ENCODE data around the gene GCN1.
A peak's percentile ranks its signal among the peaks of the same experiment; 100 is the strongest.

GCN1 gene

DNA sequence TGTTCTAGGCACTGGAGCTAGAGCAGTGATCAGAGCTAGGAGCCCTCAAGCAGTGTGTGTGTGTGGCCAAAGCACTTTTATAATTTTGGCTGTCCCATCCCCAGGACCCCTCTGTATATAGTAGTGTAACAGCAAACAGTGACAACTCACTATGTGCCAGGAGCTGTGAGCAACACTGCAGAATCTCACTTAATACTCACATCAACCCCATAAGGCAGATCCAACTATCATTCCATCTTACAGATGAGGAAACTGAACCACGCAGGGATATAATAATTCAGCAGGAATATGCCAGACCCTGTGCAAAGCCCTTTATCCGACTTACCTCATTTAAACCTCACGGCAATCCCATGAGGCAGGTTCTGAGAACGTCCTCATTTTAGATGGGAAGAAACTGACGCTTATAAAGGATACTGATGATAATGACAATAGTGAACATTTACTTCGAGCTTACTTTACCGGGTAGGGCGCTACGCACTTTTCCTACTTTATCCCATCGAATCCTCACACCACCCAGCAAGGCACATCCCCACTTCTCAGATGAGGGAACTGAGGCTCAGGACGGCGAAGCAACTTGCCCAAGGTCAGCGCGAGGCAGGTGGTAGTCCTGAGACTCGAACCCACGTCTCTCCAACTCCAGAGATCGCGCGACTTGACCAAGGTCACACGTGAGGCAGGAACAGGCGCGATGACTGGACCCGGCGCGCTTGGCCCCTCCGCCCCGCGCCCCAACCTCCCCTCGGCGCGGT lies 78.6 kb downstream of the GCN1 start:
- DNase-seq (ENCODE audit: low spot score), result peak; percentile 68

DNA sequence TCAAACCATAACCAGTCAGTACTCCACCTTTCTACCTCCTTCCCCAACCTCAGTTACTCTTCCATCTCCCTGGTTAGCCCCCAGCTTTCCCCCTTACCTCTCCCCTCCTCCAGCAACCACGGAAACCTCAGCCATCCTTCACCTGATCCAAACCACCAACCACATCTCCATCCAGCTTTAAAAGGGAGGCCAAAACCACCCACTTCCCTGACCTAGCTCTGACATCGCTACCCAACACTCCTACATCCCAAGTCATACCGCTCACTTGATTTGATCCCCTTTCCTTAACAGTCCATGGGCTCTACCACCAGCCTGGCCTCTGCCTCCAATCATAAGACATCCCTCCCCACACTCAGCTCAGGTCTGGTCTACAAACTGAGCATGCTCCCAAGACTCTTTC lies 79.4 kb downstream of the GCN1 start:
- DNase-seq (ENCODE audit: low spot score), result no peak

DNA sequence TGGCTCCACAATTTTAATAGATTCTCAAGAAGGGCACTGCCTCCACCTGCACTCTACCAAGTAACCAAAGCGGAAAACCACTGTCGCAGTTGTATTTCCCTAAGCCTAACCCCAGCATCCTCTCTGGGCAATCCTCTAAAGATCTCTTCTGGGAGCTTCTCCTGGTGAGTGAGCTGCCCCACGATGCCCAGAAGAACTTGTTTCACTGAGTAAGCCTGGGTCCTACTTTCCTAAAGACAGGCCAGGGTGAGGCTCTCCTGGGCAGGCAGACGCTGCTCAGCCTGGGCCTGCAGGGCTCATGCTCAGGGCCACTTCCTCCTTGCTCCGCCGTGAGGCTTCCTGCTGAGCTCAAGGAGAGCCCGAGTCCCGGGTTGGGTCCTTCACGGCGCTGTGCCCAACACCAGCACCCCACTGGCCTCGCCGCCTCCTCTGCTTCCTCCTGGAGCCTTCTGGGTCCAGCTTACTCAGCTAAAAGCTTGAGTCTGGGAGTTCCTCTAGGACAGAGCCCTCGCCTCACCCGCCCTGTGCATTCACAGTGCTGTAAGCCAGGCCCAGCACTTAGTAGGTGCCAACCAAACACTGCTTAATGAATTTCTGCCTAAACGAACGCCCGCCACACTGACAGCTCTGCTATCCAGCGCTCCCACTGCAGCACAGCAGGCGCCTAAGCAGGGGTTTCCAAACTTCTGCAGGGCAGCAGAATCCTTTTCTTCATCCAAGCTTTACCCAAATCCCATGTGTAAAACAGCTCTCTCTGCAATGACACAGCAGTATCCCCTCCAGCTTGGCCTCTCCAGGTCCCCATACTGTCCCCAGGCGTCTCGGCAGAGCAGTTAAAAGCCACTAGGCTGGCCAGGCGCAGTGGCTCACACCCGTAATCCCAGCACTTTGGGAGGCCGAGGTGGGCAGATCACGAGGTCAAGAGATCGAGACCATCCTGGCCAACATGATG lies 83.7 kb downstream of the GCN1 start:
- DNase-seq (ENCODE audit: low spot score), result no peak

DNA sequence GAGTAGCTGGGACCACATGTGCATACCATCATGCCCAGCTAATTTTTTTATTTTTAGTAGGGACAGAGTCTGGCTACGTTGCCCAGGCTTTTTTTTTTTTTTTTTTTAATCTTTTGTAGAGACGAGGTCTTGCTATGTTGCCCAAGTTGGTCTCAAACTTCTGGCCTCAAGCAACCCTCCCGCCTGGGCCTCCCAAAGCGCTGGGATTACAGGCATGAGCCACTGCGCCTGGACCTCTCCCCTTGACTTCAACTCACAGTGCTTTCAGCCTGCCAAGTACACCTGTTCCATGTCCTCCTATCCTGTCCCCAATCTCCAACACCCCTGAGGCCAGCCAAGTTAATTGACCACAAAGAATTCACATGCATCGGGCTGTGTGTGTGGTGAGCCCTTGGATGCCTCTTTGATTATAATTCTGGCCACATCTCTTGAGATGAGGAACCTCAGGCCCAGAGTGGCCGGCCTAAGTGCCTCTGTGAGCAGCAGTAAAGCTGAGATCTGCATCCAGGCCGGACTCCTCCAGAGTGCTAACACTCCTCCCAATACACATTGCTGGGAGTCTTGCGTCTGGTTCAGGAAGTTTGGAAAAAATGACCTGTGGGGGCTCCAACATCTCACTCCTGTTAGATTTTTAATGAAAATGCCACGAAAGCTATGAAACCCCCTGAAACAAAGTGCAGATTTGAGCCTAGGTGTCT lies 84.8 kb downstream of the GCN1 start:
- no peak for DNase-seq (ENCODE audit: low spot score)

DNA sequence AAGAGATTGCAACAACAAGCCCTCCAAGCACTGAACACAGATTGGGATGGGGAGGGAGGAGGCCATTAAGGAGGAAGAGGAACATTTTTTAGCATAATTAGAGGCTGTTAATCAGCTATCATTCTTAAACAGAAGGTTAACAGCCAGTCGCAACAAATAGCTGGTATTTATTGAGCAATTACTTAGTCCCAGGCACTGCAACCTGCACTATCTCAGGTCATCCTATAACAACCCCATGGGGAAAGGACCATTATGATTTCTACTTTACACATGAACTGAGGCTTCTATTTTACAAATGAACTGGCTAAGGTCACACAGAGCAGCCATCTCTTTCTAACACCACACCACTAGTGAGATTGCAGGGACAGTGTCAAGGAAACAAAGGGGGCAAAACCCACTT lies 88.4 kb downstream of the GCN1 start:
- DNase-seq (ENCODE audit: low spot score), result no peak

DNA sequence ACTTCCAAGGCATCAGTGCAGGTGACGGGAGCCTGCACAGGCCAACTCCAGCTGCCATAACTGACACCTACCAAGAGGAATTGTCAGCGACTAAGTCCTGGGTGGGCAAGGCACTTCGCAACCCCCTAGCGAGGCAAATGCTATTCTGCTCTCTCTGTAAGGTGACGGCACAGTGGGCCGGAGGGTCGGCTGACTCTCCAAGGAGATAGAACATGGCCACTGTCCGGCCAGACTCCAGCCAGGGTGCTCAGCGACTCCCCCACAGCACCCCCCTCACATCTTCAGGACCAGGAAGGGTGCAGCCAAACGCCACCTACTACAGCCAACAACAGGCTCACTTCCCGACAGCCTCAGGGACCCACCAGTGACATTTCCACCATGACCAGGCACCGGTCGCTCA lies 91.1 kb downstream of the GCN1 start:
- no peak for DNase-seq (ENCODE audit: low spot score)

DNA sequence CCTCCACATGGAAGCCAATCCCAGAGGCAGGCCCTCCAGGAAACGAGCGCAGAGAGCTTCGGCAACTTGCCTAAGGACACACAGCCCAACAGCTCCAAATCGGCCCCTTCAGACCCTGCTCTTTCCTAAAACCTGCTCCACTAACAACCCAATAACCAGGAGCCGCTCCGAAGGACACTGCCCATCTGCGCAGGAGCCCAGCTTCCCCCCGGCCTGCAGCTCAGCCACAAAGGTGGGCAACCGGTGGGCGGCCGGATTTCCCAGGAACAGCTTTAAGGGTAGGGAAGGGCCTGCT lies 91.5 kb downstream of the GCN1 start:
- DNase-seq (ENCODE audit: low spot score), result no peak

DNA sequence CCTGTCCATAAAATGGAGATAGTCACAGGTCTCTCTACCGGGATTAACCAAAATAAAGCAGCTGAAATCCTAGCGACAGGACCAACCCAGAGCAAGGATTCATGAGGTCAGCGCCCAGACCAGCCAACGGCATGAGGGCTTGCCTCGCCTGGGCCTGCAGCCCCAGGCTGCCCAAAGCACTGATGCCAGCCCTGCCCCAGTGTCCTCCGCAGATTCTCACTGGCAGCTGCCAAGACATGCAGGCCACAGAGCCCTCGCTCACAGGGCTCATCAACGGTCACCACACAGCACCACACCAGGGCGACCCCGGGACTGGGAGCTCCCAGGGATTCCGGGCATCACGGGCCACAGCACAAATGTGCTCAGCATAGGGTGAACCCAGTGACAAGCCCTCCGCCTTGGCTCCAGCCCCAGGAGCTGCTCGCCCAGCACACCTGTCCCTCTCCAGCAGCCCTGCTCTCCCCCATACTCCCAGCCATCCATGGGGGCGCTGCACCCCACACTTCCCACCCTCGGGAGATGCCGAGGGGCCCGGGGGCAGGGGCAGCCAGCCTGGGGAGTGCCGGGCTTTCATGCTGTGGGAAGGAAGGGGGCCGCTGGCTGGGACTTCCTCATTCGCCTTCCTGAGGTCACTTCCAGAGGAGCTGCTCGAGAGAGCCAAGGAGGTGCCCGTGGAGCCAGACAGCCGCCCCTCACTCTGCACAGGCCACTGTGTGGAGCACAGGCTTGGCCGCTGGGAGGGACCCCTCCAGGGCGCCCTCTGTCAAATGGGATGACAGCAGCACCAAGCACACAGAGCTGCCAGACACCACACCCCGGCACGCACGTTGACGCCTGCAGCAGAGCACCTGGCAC lies 92.1 kb downstream of the GCN1 start:
- DNase-seq (ENCODE audit: low spot score), result no peak

DNA sequence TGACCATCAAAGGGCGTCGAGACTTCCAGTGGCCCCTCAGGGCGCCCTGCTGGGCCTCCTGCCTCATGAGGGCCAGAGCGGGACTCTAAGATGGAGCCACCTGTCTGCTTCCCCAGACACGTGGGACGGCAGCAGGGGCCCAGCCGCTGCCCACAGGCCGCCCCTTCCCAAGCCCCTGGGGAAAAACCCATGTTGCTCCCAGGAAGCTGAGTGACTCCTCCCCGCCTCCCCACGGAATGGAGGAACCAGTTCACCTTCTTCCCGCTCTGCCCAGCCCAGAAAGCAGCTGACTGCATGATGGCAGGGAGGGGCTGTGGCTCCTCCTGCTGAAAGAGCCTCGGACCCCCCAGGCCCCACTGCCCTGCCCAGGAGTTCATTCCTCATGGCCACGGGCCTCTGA lies 92.9 kb downstream of the GCN1 start:
- DNase-seq (ENCODE audit: low spot score), result no peak

DNA sequence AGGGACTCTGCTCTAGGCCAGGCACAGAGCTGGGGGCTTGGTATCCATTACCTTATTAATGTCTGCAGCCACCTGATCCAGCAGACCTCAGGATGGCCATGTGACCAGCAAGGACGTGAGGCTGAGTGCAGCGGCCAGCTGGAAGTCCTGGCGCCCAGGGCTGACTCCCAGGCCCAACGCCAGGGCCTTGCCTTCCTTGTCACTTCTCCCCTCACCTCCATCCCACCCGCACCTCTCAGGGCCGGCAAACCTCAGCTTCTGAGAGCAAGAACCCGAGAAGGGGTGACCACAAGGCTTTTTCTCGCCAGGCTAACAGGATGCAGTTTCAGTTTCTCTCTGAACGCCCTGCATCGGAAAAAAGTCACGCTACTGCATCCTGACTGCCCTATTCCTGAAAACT lies 93.3 kb downstream of the GCN1 start:
- DNase-seq (ENCODE audit: low spot score), result no peak

DNA sequence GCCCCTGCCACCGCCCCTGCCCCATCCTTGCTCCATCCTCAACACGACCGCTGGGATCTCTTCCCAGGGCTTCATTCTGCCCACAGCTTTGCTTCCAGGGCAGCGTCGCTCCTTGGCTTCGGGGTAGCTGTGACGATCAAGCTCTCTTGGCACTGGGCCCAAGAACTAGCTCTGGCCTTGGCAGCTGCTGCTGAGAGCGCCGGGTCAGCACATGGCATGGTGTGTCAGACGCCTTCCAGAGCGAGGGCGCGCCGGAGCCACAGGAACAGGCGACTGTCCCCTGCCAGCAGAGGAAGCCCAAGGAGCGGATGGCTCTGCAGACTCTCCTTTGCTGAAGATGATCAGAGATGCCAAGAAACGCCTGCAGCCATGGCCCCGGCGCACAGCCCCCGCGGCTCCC lies 93.9 kb downstream of the GCN1 start:
- no peak for DNase-seq (ENCODE audit: low spot score)

DNA sequence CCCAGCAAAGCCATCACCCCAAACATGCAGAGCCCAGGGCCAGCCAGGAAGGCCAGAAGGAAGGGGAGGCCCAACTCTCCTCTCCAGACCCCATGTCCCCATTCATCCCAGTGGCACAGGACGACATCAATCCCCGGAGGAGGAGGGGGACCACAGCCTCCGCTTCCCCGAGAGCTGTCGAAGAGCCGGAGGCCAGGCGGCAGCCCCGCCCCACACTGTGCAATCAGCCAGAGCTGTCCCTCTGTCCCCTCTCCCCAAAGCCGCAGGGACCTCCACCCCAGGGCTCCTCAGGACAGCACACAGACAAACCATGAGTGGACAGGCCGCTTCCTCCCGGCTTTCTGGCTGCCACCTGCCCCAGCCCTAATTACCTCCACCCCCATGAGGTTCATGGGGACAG lies 94.8 kb downstream of the GCN1 start:
- no peak for DNase-seq (ENCODE audit: low spot score)

DNA sequence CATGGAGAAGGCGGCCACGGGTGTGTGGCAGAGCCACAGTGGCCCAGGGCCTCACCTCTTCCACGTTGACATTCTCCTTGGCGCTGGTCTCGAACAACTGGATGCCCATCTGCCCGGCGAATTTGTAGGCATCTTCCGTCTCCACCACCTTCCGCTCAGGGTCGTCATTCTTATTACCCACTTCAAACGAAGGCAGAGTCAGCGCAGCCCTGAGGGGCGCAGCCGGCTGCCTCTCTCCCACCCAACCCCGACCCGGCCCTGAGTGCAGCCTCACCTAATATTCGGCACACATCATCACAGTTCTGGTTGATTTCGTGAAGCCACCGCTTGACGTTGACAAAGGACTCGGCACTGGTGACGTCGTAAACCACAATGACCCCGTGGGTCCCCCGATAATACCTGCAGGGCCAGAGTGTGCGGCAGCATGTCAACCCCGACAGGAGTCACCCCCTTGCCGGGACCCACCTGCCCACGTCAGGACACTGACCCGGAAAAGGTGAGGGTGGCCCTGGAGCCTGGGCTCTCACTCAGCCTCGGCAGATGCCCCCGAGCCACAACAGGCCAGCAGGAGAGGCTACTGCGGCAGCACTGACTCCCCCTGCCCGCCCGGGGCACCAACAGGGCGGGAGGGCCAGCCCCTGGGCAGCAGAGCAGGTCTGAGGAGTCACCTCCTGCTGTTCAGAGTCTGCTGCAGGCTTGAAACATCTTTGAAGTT lies 95.6 kb downstream of the GCN1 start:
- DNase-seq (ENCODE audit: low spot score), result no peak

DNA sequence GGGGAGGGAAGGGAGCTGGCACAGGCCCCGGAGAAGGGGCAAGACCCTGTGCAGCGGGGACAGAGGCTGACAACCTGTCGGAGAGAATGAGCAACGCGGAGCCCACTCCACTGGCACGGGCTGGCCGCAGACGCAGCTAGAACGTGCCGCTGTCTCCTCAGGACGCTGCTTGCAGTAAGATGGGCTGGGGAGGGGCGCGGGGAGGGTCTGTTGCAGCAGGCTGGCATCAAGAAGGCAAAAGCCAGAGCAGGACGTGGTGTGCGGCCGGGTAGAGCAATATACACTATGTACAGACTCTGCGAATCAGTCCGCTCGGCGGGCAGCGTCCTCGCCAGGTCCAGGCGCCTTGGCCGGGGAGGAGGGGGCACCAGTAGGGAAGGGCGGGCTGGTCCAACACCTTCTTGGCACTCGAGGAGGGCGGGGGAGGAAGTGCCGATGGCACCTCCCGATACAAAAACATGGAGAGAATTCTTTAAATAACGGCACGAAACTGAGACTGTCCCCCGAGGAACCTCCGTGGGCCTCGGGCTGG lies 97.8 kb downstream of the GCN1 start:
- no peak for DNase-seq (ENCODE audit: low spot score)

DNA sequence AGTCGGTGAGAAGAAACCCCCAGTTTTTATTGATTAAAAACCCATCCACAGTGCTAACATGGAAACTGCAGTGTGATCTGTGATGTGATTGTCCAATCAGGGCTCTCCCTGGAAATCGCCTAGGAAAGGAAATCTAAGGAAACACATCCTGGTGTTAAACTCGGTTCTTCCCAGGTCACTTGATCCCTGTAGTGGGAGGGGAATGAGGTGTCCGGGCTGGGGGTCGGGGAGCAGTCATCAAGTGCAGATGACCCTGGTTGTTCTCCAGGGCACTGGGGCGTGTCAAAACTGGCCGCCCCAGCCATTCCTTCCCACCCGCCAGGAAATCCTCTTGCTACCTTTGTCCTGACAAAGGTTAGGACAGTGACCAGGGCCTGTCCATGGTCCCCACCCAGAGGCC lies 98.8 kb downstream of the GCN1 start:
- DNase-seq (ENCODE audit: low spot score), result no peak

DNA sequence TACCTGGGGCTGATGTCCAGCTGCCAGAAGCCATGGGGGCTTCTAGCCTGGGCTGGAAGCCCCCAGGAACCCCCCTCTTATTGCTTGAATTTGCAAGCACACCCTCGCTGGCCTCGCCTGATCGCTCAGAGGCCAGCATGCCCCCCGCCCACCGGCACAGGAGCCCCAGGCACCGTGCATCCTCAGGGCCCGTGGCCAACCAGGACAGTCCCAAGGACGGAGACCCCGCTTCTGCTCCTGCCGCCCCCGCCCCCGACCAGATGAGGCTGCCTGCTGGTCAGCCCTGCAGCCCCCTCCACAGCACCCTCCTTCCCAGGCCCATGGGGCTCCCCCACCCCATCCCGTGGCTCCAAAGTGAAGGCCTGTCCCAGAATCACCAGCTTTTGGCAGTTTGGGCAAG lies 99.2 kb downstream of the GCN1 start:
- no peak for DNase-seq (ENCODE audit: low spot score)

DNA sequence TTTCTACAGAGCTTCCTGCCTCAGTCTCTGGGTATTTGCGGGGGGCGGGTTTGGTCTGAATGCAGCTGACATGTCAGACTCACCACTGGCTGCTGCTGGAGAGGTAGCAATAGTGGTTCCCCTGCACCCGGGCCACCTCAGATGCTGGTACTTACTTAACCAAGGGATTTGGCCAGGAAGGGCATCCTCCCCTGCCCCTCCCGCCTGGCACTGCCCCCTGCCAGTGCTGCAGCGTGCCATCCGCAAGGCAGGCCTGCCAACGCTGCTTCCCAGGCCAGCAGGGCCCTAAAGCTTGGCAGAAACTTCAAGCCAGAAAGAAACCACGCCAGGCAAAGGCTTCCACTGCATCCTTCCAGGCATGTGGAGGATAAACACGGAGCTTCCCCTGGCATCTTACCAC lies 100.0 kb downstream of the GCN1 start:
- no peak for DNase-seq (ENCODE audit: low spot score)

DNA sequence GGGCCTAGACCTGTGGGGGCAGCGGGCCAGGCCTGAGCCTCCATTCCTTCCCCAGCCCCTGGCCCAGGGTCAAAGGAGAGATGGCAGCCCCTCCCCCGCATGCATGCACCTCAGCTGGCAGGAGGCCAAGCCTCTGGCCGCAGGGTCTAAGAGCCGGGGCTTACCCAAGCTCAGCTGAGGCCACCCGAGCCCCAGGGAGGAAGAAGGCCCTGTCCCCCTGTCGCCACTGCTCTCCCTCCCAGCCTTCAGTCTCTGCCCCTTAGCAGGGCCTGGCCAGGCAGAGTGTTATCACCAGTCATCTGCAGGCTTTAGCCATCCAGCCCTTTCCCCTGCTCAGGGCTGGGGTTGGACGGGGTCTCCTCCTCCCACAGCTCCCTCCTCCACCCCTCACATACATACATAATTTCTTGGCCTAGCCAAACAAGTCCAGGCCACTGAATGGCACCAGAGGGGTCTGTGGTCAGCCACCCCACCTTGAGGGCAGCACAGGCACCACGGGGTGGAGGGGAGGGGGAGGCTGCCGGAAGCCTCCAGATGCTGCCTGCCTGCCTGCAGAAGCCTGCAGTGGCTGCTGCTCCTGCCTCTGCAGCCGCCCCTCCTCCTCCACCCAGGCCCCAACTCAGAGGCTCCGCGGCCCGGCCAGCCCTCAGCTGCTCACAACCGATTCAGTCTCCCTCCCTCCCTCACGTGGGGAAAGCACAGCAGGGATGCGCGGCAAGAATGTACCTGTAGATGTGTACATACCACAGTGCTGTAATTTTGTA lies 100.7 kb downstream of the GCN1 start:
- no peak for DNase-seq (ENCODE audit: low spot score)

DNA sequence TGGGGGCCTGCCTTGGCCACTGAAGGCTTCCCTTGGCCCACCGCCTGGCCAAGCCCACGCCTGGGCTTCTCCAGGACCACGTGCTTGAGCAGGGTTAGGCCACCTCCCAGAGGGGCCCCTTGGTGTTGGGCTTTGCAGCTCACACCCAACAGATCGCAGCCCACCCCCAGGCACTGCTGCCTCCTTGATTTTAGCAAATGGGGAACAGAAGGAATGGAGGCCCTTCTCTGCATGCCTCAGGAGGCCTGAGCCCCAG lies 101.3 kb downstream of the GCN1 start:
- DNase-seq (ENCODE audit: low spot score), result no peak

DNA sequence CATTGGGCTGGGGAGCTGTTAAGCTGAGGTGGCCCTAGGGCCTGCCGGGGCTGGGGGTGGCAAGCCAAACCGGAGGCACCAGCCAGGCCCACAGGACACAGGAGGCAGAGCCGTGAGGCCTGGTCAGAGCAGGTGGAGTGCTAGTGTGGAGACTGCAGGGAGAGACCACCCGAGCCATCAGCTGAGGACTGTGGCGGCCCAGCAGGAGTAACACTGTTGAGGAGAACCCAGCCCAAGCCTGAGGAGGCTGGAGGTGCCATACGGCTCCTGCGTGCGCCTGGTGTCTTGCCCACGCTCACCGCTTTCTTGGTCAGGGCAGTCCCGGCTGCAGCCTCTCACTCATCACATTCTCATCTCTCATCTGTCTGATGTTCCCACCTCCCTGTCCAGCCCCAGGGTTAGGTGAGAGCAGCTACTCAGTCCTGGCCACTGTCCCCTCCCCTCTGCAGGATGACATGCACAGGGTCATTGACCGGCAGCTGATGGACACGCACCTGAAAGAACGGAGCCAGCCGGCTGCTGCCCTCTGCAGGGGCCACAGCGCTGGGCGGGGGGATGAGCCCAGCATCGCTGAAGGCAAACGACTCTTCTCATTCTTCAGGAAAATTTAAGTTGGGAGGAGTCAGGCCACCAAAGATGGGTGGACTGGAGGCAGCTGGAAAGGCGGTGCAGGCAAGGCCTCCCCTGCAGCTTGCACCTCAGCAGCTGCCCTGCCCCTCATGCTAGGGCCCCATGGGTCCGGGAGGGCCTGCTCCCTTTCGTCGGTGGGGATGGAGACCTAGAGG lies 101.8 kb downstream of the GCN1 start:
- no peak for DNase-seq (ENCODE audit: low spot score)

All from hepatic stellate cell (primary cell).